HCT116 (cell line): ENCODE data around the gene SCG5. TPM values are rescaled to one million over a fixed set of nuclear protein-coding genes. Genes with fewer than 3 reads are reported as not detected.

ENCODE experiments used
- ATAC-seq: fragments of 200-7000 bp; cut with Tn5 transposase; 2 replicates; pipeline ENCODE4 v1.9.1; 2020; ENCODE audit warnings: mild to moderate bottlenecking, moderate library complexity
- BruUV-seq: library from RNA; stranded (reverse); fragments of 400-500 nt; replicated peaks from 2 replicates; lab custom pipeline; 2021; lab: Mats Ljungman, UMichigan
- CTCF ChIA-PET: fragments of 300-600 bp; sonication (Branson Sonifier 250); formaldehyde crosslinking; loops from one replicate; lab custom pipeline; 2021; ENCODE audit warnings: antibody characterized with exemption; lab: Charles Lee
- POLR2A ChIA-PET: fragments of 300-600, 350-600 bp; sonication (Branson Sonifier 250); formaldehyde crosslinking; loops from one replicate; lab custom pipeline; 2021; ENCODE audit warnings: antibody characterized with exemption; lab: Charles Lee
- RAD21 ChIA-PET, 2 experiments: fragments of 300-600 bp; sonication (Branson Sonifier 250); formaldehyde crosslinking; loops; one replicate each; lab custom pipeline; 2023; ENCODE audit warnings: low total read pairs in 2 of 2; ENCODE audit not compliant: uncharacterized antibody in 2 of 2, unreplicated experiment in 2 of 2, low non-redundant PET in 1 of 2; lab: Charles Lee
- DNase-seq: peaks from one replicate; pipeline ENCODE4 v3.0.0-alpha.2; 2010; ENCODE audit warnings: low read depth, low spot score
- H2AFZ ChIP-seq: fragments of 200-600 bp; shearing (Covaris generic), sonication (generic); 2 replicates; pipeline ENCODE4 v1.6.1; 2017; ENCODE audit warnings: low read depth, mixed run types, mixed read lengths, antibody characterized with exemption, low read length; ENCODE audit not compliant: poor library complexity, severe bottlenecking
- H3K27ac ChIP-seq: 2 replicates; pipeline ENCODE4 v1.5.1; 2012; ENCODE audit warnings: low read depth, low read length
- H3K27me3 ChIP-seq: fragments of 200-600 bp; sonication (generic); 2 replicates; pipeline ENCODE4 v1.6.1; 2016; ENCODE audit warnings: mixed run types, low read length, mixed read lengths; ENCODE audit not compliant: insufficient read depth
- H3K36me3 ChIP-seq, 2 experiments: fragments of 200-500 bp in 1 of 2; fragments of 200-600 bp in 1 of 2; sonication (Bioruptor generic) in 1 of 2; sonication (generic) in 1 of 2; 2 replicates each; pipeline versions ENCODE4 v1.5.1 to v1.6.1; 2014 to 2016; ENCODE audit warnings: low read length in 2 of 2, inconsistent platforms in 1 of 2, mixed read lengths in 1 of 2, mixed run types in 1 of 2; ENCODE audit not compliant: insufficient read depth in 2 of 2, control insufficient read depth in 1 of 2
- H3K4me1 ChIP-seq, 2 experiments: fragments of 200-600 bp in 1 of 2; sonication (generic) in 1 of 2; 2 replicates each; pipeline versions ENCODE4 v1.5.1 to v1.6.1; 2012 to 2017; ENCODE audit warnings: low read length in 2 of 2, inconsistent platforms in 1 of 2, mild to moderate bottlenecking in 1 of 2, mixed read lengths in 1 of 2, mixed run types in 1 of 2, moderate library complexity in 1 of 2; ENCODE audit not compliant: insufficient read depth in 2 of 2, control insufficient read depth in 1 of 2
- H3K4me2 ChIP-seq: fragments of 200-600 bp; sonication (generic); 2 replicates; pipeline ENCODE4 v1.6.1; 2017; ENCODE audit warnings: mixed run types, low read length, mixed read lengths
- H3K4me3 ChIP-seq, 2 experiments: fragments of 200-600 bp in 1 of 2; sonication (generic) in 1 of 2; replicated peaks in 1 of 2; 2 replicates each; pipeline ENCODE4 v1.5.1; 2011 to 2016; ENCODE audit warnings: low read length in 2 of 2, control low read depth in 1 of 2, low read depth in 1 of 2, mild to moderate bottlenecking in 1 of 2, mixed read lengths in 1 of 2, mixed run types in 1 of 2
- H3K79me2 ChIP-seq: fragments of 200-600 bp; sonication (generic); 2 replicates; pipeline ENCODE4 v1.6.1; 2017; ENCODE audit warnings: mild to moderate bottlenecking, mixed run types, low read length, moderate library complexity, mixed read lengths; ENCODE audit not compliant: insufficient read depth
- H3K9ac ChIP-seq: fragments of 200-600 bp; sonication (generic); 2 replicates; pipeline ENCODE4 v1.6.1; 2016; ENCODE audit warnings: low read length, mixed read lengths
- H3K9me2 ChIP-seq: fragments of 200-600 bp; sonication (generic), shearing (Covaris generic); 2 replicates; pipeline ENCODE4 v1.6.1; 2017; ENCODE audit warnings: mixed run types, mild to moderate bottlenecking, moderate library complexity; ENCODE audit not compliant: insufficient read depth
- H3K9me3 ChIP-seq, 2 experiments: fragments of 200-500 bp in 1 of 2; fragments of 200-600 bp in 1 of 2; sonication (Bioruptor generic) in 1 of 2; sonication (generic) in 1 of 2; 2 replicates each; pipeline ENCODE4 v1.6.1; 2014 to 2017; ENCODE audit warnings: low read length in 2 of 2, mixed read lengths in 2 of 2, inconsistent platforms in 1 of 2, low read depth in 1 of 2, mild to moderate bottlenecking in 1 of 2, mixed run types in 1 of 2, moderate library complexity in 1 of 2; ENCODE audit not compliant: control insufficient read depth in 1 of 2, insufficient read depth in 1 of 2
- H4K20me1 ChIP-seq: fragments of 200-600 bp; sonication (generic), shearing (Covaris generic); 2 replicates; pipeline ENCODE4 v1.6.1; 2017; ENCODE audit warnings: mixed run types, mild to moderate bottlenecking, moderate library complexity; ENCODE audit not compliant: insufficient read depth
- EGR1 ChIP-seq: IDR thresholded peaks from 2 replicates; pipeline ENCODE4 v1.6.1; 2012; ENCODE audit warnings: low read depth
- FOSL1 ChIP-seq: IDR thresholded peaks from 2 replicates; pipeline ENCODE4 v1.6.1; 2012; ENCODE audit warnings: low read depth
- JUND ChIP-seq: IDR thresholded peaks from 2 replicates; pipeline ENCODE4 v1.6.1; 2012
- POLR2A ChIP-seq: IDR thresholded peaks from 2 replicates; pipeline ENCODE4 v1.7.0; 2011; ENCODE audit warnings: borderline replicate concordance; ENCODE audit not compliant: insufficient read depth, insufficient read length; ENCODE audit errors: extremely low read depth
- SIN3A ChIP-seq: IDR thresholded peaks from 2 replicates; pipeline ENCODE4 v1.6.1; 2012; ENCODE audit warnings: low read depth
- SP1 ChIP-seq: IDR thresholded peaks from 2 replicates; pipeline ENCODE4 v1.6.1; 2012; ENCODE audit warnings: low read depth
- YY1 ChIP-seq: IDR thresholded peaks from 2 replicates; pipeline ENCODE4 v1.6.1; 2011; ENCODE audit warnings: low read length, low read depth, moderate library complexity, mild to moderate bottlenecking; ENCODE audit not compliant: insufficient replicate concordance; ENCODE audit errors: extremely low read depth
- ZNF274 ChIP-seq: fragments of 200-500 bp; sonication (Bioruptor generic); IDR thresholded peaks from 2 replicates; pipeline ENCODE4 v1.6.1; 2014; ENCODE audit warnings: mild to moderate bottlenecking, low read depth, low read length, inconsistent platforms
- intact Hi-C: fragments of 100-400 bp; cut with micrococcal nuclease; formaldehyde crosslinking; loops from 2 replicates; pipeline ENCODE4 v1.10.0; 2022
- total RNA-seq: library from RNA; stranded (reverse); gene quantifications from one replicate; pipeline ENCODE4 v1.2.1, GENCODE V29; 2021; ENCODE audit not compliant: unreplicated experiment
- TF ChIP-seq, protein P1 (sequence below): IDR thresholded peaks from 2 replicates; pipeline ENCODE4 v1.6.1; 2012
- TF ChIP-seq, protein P2 (sequence below): IDR thresholded peaks from 2 replicates; pipeline ENCODE4 v1.6.1; 2012; ENCODE audit warnings: low read depth
- TF ChIP-seq, protein P3 (sequence below): IDR thresholded peaks from 2 replicates; pipeline ENCODE4 v1.6.1; 2011; ENCODE audit warnings: mild to moderate bottlenecking, low read length, moderate library complexity; ENCODE audit not compliant: insufficient replicate concordance; ENCODE audit errors: extremely low read depth

The SCG5 gene
- total RNA-seq, 1 experiment from 2014 or later = 1.7 TPM

DNA sequence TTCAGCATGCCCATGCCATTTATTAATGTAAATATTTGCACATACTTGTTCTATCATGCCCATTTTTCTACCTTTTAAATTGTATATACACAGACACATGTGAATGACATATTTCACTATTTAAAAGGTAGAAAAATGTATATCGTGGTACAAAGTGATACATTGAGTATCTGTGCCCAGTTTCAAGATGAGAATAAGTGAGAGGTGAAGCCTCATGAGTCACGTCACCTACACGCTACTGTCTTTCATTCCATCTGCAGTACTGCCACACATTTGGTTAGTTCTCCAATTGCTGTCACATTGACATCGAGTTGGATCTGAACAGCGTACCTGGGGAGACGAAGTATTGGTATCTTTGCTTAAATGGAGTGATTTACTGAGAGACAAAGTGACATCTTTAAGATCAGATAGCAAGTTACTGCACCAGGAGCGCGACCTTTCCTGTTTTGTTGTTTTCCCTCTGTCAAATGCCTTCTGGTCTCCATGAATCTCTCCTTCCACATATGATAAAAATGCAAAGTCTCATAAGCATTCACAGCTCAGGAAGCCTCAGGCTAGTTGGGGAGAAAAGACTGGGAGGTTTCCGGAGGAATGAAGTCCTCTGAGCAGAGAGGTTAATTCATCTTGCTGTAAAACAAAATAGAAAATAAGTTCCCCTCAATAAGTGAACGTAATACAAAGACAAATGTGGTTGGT lies 88.3 kb downstream of the SCG5 start:
- Histone ChIP-seq H3K4me2 (peak overlapping the region; percentile 63), H3K27me3 (no peaks in the 10 kb centered on the region), H3K27ac (no peak overlapping the region), H3K79me2 (no peaks in the 10 kb centered on the region), H2AFZ (peak overlapping the region; percentile 70), H3K4me1 (peaks cover 12 to 18% of the 10 kb centered on the region in 2 experiments; a peak in 3 of 4 replicates), H4K20me1 (no peaks in the 10 kb centered on the region), H3K9ac (0 out of 2 replicates have a peak overlapping the region, but pooled peaks have one; percentile 1), H3K9me2 (no peaks in the 10 kb centered on the region), H3K4me3 (no peak overlapping the region), H3K9me3 (no peaks in the 10 kb centered on the region), H3K36me3 (no peaks in the 10 kb centered on the region)
- no TSS peak for BruUV-seq
- no peak for DNase-seq
- TF ChIP-seq, protein P1, sequence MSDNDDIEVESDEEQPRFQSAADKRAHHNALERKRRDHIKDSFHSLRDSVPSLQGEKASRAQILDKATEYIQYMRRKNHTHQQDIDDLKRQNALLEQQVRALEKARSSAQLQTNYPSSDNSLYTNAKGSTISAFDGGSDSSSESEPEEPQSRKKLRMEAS = no peak
- TF ChIP-seq ZNF274 = no peak
- intact Hi-C loops = no loop called here
- CTCF ChIA-PET = no interaction called here
- ATAC-seq = no peak
- RAD21 ChIA-PET = no interaction called here
- POLR2A ChIA-PET = no interaction called here

DNA sequence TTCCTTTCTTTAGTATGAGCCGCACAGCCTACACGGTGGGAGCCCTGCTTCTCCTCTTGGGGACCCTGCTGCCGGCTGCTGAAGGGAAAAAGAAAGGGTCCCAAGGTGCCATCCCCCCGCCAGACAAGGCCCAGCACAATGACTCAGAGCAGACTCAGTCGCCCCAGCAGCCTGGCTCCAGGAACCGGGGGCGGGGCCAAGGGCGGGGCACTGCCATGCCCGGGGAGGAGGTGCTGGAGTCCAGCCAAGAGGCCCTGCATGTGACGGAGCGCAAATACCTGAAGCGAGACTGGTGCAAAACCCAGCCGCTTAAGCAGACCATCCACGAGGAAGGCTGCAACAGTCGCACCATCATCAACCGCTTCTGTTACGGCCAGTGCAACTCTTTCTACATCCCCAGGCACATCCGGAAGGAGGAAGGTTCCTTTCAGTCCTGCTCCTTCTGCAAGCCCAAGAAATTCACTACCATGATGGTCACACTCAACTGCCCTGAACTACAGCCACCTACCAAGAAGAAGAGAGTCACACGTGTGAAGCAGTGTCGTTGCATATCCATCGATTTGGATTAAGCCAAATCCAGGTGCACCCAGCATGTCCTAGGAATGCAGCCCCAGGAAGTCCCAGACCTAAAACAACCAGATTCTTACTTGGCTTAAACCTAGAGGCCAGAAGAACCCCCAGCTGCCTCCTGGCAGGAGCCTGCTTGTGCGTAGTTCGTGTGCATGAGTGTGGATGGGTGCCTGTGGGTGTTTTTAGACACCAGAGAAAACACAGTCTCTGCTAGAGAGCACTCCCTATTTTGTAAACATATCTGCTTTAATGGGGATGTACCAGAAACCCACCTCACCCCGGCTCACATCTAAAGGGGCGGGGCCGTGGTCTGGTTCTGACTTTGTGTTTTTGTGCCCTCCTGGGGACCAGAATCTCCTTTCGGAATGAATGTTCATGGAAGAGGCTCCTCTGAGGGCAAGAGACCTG lies 89.5 kb downstream of the SCG5 start:
- Histone ChIP-seq H2AFZ (peak overlapping the region; percentile 70), H3K4me1 (peaks cover 12 to 18% of the 10 kb centered on the region in 2 experiments; a peak in 3 of 4 replicates), H3K4me3 (peak overlapping the region in 1 of 2 experiments; percentile 7; a peak in 1 of 4 replicates), H3K36me3 (no peaks in the 10 kb centered on the region), H3K79me2 (no peaks in the 10 kb centered on the region), H3K9me2 (no peaks in the 10 kb centered on the region), H3K27me3 (no peaks in the 10 kb centered on the region), H3K27ac (no peak overlapping the region), H4K20me1 (no peaks in the 10 kb centered on the region), H3K9me3 (no peaks in the 10 kb centered on the region), H3K4me2 (peak overlapping the region; percentile 63), H3K9ac (0 out of 2 replicates have a peak overlapping the region, but pooled peaks have one; percentile 1)
- ChIA-PET CTCF (no interaction called here), RAD21 (no interaction called here), POLR2A (no interaction called here)
- DNase-seq (peak; percentile 55), ATAC-seq (peak; percentile 100)
- intact Hi-C loops = no loop called here
- no TSS peak for BruUV-seq
- TF ChIP-seq JUND = no peak
- no peak for TF ChIP-seq SIN3A
- TF ChIP-seq, protein P2, sequence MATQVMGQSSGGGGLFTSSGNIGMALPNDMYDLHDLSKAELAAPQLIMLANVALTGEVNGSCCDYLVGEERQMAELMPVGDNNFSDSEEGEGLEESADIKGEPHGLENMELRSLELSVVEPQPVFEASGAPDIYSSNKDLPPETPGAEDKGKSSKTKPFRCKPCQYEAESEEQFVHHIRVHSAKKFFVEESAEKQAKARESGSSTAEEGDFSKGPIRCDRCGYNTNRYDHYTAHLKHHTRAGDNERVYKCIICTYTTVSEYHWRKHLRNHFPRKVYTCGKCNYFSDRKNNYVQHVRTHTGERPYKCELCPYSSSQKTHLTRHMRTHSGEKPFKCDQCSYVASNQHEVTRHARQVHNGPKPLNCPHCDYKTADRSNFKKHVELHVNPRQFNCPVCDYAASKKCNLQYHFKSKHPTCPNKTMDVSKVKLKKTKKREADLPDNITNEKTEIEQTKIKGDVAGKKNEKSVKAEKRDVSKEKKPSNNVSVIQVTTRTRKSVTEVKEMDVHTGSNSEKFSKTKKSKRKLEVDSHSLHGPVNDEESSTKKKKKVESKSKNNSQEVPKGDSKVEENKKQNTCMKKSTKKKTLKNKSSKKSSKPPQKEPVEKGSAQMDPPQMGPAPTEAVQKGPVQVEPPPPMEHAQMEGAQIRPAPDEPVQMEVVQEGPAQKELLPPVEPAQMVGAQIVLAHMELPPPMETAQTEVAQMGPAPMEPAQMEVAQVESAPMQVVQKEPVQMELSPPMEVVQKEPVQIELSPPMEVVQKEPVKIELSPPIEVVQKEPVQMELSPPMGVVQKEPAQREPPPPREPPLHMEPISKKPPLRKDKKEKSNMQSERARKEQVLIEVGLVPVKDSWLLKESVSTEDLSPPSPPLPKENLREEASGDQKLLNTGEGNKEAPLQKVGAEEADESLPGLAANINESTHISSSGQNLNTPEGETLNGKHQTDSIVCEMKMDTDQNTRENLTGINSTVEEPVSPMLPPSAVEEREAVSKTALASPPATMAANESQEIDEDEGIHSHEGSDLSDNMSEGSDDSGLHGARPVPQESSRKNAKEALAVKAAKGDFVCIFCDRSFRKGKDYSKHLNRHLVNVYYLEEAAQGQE = no peak
- peak; percentile 51 for TF ChIP-seq FOSL1
- TF ChIP-seq YY1 = no peak
- TF ChIP-seq, protein P3, sequence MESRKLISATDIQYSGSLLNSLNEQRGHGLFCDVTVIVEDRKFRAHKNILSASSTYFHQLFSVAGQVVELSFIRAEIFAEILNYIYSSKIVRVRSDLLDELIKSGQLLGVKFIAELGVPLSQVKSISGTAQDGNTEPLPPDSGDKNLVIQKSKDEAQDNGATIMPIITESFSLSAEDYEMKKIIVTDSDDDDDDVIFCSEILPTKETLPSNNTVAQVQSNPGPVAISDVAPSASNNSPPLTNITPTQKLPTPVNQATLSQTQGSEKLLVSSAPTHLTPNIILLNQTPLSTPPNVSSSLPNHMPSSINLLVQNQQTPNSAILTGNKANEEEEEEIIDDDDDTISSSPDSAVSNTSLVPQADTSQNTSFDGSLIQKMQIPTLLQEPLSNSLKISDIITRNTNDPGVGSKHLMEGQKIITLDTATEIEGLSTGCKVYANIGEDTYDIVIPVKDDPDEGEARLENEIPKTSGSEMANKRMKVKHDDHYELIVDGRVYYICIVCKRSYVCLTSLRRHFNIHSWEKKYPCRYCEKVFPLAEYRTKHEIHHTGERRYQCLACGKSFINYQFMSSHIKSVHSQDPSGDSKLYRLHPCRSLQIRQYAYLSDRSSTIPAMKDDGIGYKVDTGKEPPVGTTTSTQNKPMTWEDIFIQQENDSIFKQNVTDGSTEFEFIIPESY = no peak
- TF ChIP-seq POLR2A = no peak
- TF ChIP-seq SP1 = 0 out of 2 replicates have a peak, but pooled peaks have one; percentile 16
- no peak for TF ChIP-seq EGR1
